HTERT RPE-1 (cell line): ENCODE data around the gene THRAP3.

ENCODE experiments used
- in situ Hi-C: fragments of 300-500 bp; cut with MboI; formaldehyde crosslinking; loops from 4 replicates; pipeline ENCODE4 v1.14.3; 2020; ENCODE audit warnings: low sequenced_read_pairs

THRAP3 gene

DNA sequence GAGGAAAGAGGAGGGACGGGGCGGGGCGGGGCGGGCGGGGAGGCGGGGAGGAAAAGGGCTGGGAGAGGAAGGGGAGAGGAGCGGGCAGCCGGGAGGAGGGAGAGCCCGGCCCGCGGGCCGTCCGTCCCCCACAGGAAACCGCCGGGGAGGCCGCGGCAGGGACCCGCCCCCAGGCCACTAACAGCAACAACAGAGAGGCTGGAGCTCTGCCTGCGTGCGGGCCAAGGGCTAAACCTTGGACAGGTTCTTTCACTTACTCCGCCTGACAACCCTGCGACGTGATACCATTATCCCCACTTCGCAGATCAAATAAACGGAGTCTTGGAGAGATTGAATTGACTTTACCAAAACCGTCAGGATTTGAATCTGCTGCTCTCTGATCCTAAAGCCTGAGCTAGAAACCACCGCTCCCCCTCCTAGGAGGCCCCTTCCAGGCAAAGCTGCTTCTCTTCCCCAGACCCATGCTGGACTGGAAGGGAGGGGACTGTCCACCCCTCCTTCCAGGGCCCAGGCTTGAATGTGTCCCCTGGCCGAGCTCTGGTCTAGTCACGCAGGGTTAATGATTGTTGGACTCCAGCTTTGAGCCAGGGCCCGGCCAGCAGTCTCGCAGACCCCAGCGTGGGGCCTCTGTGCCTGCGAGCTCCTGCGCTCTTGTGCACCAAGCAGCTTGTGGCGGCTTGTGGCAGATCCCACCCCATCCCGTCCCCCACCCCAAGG is 99.6 kb downstream of the THRAP3 start, which contains the start of gene EVA1B:
Gene EVA1B, minus strand, starts transcription at position 10 of the 717 bp plus-strand sequence. CDS start 608 bp downstream, outside the sequence.
- in situ Hi-C loops, result no loop called here

- in situ Hi-C loops, result no loop called here
These were observed 100.1 kb downstream of the THRAP3 start for GRCh38 chr1:36324353-36324703.

DNA sequence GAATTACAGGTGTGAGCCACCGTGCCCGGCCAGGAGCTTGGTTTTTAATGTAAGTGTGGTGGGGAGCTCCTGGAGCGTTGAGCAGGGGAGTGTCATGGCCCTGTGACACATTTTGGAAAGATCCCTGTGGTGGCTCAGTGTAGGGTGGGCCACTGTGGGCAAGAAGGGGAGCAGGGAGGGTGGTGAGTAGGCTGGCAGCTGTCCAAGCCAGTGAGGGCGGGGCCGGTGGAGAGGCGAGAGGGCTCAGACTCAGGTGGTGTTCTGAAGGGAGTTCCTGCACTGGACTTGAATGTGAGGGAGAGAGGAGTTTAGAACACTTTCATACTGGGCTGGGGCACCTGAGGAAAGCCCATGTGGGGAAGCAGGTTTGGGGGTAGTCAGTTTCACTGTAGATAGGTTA is 102.3 kb downstream of the THRAP3 start:
- in situ Hi-C loops, result no loop called here

- in situ Hi-C loops, result no loop called here
These were observed 103.3 kb downstream of the THRAP3 start for GRCh38 chr1:36327421-36328087.

- in situ Hi-C loops, result no loop called here
These were observed 103.8 kb downstream of the THRAP3 start for GRCh38 chr1:36328088-36328480.

- in situ Hi-C loops, result no loop called here
These were observed 104.5 kb downstream of the THRAP3 start for GRCh38 chr1:36328713-36329112.

- in situ Hi-C loops, result no loop called here
These were observed 105.6 kb downstream of the THRAP3 start for GRCh38 chr1:36329817-36330216.

GRCh38 chr1:36330940-36331339 is 106.7 kb downstream of the THRAP3 start:
- in situ Hi-C loops, result no loop called here

GRCh38 chr1:36337830-36338229 is 113.6 kb downstream of the THRAP3 start:
- in situ Hi-C loops, result no loop called here

- in situ Hi-C loops, result no loop called here
These were observed 115.0 kb downstream of the THRAP3 start for GRCh38 chr1:36339215-36339614.

GRCh38 chr1:36339615-36340014 is 115.4 kb downstream of the THRAP3 start:
- in situ Hi-C loops, result no loop called here

- in situ Hi-C loops, result no loop called here
These were observed 117.5 kb downstream of the THRAP3 start for GRCh38 chr1:36341626-36342320.

DNA sequence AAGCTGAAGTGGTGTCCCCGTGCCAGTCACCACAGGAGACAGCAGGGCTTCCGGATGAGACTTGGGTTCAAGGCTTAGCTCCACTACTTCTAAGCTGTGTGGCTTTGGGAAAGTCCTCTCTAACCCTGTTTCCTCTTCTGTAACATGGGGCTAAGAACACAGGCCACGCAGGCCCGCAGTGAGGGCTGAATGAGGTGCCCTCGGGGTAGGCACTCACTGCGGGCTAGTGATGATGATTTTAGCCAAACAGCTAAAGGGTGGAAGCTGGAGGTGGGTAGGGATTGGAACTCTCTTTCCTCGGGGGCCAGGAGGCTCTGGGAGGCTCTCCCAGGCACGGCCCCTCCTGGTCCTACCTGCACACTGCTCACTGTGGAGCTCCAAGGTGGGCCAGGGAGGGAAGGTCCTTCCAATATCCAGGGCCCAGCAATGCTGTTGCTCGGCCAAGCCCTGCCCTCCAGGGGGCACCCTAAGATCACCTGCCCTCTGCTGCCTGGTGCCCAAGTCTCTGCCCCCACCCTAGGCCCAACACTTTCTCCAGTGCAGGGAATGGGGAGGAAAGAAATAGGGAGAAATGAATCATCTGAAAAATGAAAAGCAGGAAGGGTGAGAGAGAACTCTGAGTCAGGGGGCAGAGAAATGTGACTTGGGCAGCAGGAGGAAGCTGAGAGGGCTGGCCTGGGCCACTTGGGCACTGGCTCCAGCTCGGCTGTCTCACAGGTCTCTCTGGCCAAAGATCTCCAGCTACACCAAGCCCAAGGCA is 118.4 kb downstream of the THRAP3 start:
- in situ Hi-C loops, result no loop called here

GRCh38 chr1:36343651-36344394 is 119.6 kb downstream of the THRAP3 start:
- in situ Hi-C loops, result no loop called here

GRCh38 chr1:36344395-36344680 is 120.1 kb downstream of the THRAP3 start:
- in situ Hi-C loops, result no loop called here

GRCh38 chr1:36345353-36345752 is 121.1 kb downstream of the THRAP3 start:
- in situ Hi-C loops, result no loop called here

- in situ Hi-C loops, result no loop called here
These were observed 122.6 kb downstream of the THRAP3 start for GRCh38 chr1:36346741-36347370.

GRCh38 chr1:36349241-36349671 is 125.0 kb downstream of the THRAP3 start:
- in situ Hi-C loops, result no loop called here

- in situ Hi-C loops, result no loop called here
These were observed 125.6 kb downstream of the THRAP3 start for GRCh38 chr1:36349839-36350238.

DNA sequence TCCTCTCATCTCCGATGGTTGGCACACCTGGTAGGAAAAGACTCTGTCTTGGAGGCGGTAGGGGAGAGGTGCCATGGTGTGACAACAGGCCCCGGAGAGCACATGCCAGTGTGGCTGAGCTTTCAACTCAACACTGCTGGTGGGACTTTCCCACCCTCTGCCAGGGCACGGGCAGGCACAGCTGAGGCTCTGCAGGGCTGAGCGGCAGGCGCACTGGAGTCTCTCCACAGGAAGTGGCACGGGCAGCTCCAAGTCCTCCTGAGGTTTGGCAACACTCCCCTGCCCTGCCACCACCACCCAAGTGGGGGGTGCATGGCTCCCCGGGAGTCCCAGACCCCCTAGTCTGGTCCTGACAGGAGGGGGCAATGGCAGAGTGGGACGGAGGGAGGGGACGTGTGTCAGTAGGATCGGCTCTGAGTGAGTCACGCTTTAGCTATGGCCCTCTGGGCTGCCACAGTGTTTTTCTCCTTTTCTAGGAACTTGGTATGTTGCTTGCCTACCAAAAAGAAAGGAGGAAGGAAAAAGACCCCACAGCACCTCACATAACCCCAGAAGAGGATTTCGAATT is 126.5 kb downstream of the THRAP3 start:
- in situ Hi-C loops, result no loop called here
